ENCODE results near the gene DLG1.
"Not testable (repeated sequence)": the region's sequence is repeated elsewhere in the genome, so short reads cannot be mapped to it uniquely, and the experiment has no call there.

GRCh38 chr3:197051637-197052036 lies 246.8 kb downstream of the DLG1 start:
- not testable (repeated sequence) for TF ChIP-seq CTCF (conservative IDR thresholded peaks at IDR 0.05; ENCODE audit: low read length); EZH2phosphoT487 (IDR thresholded peaks at IDR 0.05; ENCODE audit: borderline replicate concordance, low read depth, low read length)
